GM12878 (cell line): Measurements from ENCODE around the gene CACNA2D1.

Source experiments
- ATF7 ChIP-seq: fragments of 450-650 bp; IDR thresholded peaks from 2 replicates; pipeline ENCODE4 v1.6.1; 2016; ENCODE audit warnings: low read depth, mild to moderate bottlenecking
- BHLHE40 ChIP-seq, 2 experiments: fragments of 450-650 bp in 1 of 2; IDR thresholded peaks; 2 replicates each; pipeline ENCODE4 v1.6.1; 2011 to 2017; ENCODE audit warnings: low read depth in 2 of 2, borderline replicate concordance in 1 of 2, improper control_type of control experiment in 1 of 2, low read length in 1 of 2, mild to moderate bottlenecking in 1 of 2
- EZH2 ChIP-seq: IDR thresholded peaks from 2 replicates; pipeline ENCODE4 v1.6.1; 2012; ENCODE audit warnings: low read depth, mild to moderate bottlenecking, control low read depth, inconsistent platforms, low read length, borderline replicate concordance; ENCODE audit not compliant: control insufficient read depth
- FOXK2 ChIP-seq: fragments of 450-650 bp; IDR thresholded peaks from 2 replicates; pipeline ENCODE4 v1.6.1; 2017; ENCODE audit warnings: mild to moderate bottlenecking, moderate library complexity
- POLR2AphosphoS5 ChIP-seq: IDR thresholded peaks from 2 replicates; pipeline ENCODE4 v1.6.1; 2011; ENCODE audit warnings: mild to moderate bottlenecking, low read length, inconsistent platforms
- SIN3A ChIP-seq: IDR thresholded peaks from 2 replicates; pipeline ENCODE4 v1.6.1; 2012; ENCODE audit warnings: low read depth, low read length, improper control_type of control experiment
- TF ChIP-seq, protein P1 (sequence below): IDR thresholded peaks from 2 replicates; pipeline ENCODE4 v1.6.1; 2012; ENCODE audit warnings: low read depth, low read length, improper control_type of control experiment
- TF ChIP-seq, protein P2 (sequence below): fragments of 450-650 bp; formaldehyde crosslinking; IDR thresholded peaks from 2 replicates; pipeline ENCODE4 v1.4.0; 2020; ENCODE audit warnings: mild to moderate bottlenecking, moderate library complexity
- TF ChIP-seq, protein P3 (sequence below), 3 experiments: IDR thresholded peaks in 2 of 3; conservative IDR thresholded peaks in 1 of 3; 2 replicates each; pipeline ENCODE4 v1.5.1; 2011; ENCODE audit warnings: low read depth in 3 of 3, low read length in 3 of 3, mild to moderate bottlenecking in 3 of 3, control low read depth in 2 of 3, moderate library complexity in 2 of 3, inconsistent platforms in 1 of 3, mixed read lengths in 1 of 3; ENCODE audit not compliant: control insufficient read depth in 2 of 3, insufficient read depth in 1 of 3; ENCODE audit errors: extremely low read depth in 1 of 3
- TF ChIP-seq, protein P4 (sequence below): fragments of 450-650 bp; IDR thresholded peaks from 2 replicates; pipeline ENCODE4 v1.6.1; 2017; ENCODE audit warnings: mild to moderate bottlenecking, moderate library complexity

DNA sequence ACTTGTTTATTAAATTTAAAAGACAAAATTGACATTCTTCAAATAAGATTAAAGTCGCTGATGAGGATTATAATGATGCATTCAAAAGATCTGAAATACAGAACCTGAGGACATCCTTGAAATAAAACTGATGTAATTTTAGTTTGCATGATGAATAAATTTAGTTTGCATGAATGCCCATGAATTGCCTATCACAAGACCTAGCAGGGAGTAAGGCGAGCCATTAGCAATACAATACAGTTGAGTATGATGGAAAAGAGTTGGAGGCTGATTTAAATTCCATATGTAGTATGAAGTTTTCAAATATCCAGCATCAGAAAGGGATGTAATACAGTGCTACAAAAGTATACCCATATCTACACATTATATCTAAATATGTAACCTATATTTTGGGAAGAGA lies 321.3 kb downstream of the CACNA2D1 start:
- TF ChIP-seq, protein P1, sequence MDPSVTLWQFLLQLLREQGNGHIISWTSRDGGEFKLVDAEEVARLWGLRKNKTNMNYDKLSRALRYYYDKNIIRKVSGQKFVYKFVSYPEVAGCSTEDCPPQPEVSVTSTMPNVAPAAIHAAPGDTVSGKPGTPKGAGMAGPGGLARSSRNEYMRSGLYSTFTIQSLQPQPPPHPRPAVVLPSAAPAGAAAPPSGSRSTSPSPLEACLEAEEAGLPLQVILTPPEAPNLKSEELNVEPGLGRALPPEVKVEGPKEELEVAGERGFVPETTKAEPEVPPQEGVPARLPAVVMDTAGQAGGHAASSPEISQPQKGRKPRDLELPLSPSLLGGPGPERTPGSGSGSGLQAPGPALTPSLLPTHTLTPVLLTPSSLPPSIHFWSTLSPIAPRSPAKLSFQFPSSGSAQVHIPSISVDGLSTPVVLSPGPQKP = no peak
- TF ChIP-seq ATF7 = no peak
- TF ChIP-seq, protein P2, sequence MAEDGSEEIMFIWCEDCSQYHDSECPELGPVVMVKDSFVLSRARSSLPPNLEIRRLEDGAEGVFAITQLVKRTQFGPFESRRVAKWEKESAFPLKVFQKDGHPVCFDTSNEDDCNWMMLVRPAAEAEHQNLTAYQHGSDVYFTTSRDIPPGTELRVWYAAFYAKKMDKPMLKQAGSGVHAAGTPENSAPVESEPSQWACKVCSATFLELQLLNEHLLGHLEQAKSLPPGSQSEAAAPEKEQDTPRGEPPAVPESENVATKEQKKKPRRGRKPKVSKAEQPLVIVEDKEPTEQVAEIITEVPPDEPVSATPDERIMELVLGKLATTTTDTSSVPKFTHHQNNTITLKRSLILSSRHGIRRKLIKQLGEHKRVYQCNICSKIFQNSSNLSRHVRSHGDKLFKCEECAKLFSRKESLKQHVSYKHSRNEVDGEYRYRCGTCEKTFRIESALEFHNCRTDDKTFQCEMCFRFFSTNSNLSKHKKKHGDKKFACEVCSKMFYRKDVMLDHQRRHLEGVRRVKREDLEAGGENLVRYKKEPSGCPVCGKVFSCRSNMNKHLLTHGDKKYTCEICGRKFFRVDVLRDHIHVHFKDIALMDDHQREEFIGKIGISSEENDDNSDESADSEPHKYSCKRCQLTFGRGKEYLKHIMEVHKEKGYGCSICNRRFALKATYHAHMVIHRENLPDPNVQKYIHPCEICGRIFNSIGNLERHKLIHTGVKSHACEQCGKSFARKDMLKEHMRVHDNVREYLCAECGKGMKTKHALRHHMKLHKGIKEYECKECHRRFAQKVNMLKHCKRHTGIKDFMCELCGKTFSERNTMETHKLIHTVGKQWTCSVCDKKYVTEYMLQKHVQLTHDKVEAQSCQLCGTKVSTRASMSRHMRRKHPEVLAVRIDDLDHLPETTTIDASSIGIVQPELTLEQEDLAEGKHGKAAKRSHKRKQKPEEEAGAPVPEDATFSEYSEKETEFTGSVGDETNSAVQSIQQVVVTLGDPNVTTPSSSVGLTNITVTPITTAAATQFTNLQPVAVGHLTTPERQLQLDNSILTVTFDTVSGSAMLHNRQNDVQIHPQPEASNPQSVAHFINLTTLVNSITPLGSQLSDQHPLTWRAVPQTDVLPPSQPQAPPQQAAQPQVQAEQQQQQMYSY = no peak
- TF ChIP-seq, protein P3, sequence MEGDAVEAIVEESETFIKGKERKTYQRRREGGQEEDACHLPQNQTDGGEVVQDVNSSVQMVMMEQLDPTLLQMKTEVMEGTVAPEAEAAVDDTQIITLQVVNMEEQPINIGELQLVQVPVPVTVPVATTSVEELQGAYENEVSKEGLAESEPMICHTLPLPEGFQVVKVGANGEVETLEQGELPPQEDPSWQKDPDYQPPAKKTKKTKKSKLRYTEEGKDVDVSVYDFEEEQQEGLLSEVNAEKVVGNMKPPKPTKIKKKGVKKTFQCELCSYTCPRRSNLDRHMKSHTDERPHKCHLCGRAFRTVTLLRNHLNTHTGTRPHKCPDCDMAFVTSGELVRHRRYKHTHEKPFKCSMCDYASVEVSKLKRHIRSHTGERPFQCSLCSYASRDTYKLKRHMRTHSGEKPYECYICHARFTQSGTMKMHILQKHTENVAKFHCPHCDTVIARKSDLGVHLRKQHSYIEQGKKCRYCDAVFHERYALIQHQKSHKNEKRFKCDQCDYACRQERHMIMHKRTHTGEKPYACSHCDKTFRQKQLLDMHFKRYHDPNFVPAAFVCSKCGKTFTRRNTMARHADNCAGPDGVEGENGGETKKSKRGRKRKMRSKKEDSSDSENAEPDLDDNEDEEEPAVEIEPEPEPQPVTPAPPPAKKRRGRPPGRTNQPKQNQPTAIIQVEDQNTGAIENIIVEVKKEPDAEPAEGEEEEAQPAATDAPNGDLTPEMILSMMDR (IDR thresholded peaks at IDR 0.05 in 2 of 3, conservative IDR thresholded peaks at IDR 0.05 in 1 of 3; ENCODE audit: control insufficient read depth in 2 of 3, extremely low read depth in 1 of 3, insufficient read depth in 1 of 3, low read depth in 3 of 3, low read length in 3 of 3) = no peak
- no peak for TF ChIP-seq SIN3A
- no peak for TF ChIP-seq FOXK2
- TF ChIP-seq EZH2 = no peak
- TF ChIP-seq, protein P4, sequence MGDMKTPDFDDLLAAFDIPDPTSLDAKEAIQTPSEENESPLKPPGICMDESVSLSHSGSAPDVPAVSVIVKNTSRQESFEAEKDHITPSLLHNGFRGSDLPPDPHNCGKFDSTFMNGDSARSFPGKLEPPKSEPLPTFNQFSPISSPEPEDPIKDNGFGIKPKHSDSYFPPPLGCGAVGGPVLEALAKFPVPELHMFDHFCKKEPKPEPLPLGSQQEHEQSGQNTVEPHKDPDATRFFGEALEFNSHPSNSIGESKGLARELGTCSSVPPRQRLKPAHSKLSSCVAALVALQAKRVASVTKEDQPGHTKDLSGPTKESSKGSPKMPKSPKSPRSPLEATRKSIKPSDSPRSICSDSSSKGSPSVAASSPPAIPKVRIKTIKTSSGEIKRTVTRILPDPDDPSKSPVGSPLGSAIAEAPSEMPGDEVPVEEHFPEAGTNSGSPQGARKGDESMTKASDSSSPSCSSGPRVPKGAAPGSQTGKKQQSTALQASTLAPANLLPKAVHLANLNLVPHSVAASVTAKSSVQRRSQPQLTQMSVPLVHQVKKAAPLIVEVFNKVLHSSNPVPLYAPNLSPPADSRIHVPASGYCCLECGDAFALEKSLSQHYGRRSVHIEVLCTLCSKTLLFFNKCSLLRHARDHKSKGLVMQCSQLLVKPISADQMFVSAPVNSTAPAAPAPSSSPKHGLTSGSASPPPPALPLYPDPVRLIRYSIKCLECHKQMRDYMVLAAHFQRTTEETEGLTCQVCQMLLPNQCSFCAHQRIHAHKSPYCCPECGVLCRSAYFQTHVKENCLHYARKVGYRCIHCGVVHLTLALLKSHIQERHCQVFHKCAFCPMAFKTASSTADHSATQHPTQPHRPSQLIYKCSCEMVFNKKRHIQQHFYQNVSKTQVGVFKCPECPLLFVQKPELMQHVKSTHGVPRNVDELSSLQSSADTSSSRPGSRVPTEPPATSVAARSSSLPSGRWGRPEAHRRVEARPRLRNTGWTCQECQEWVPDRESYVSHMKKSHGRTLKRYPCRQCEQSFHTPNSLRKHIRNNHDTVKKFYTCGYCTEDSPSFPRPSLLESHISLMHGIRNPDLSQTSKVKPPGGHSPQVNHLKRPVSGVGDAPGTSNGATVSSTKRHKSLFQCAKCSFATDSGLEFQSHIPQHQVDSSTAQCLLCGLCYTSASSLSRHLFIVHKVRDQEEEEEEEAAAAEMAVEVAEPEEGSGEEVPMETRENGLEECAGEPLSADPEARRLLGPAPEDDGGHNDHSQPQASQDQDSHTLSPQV = no peak
- TF ChIP-seq POLR2AphosphoS5 = no peak
- TF ChIP-seq BHLHE40 (IDR thresholded peaks at IDR 0.05; ENCODE audit: borderline replicate concordance in 1 of 2, low read depth in 2 of 2, low read length in 1 of 2) = no peak
